PFSK-1 (cell line): Measurements from ENCODE around the gene RPA1.

Experiments used
- FOXP2 ChIP-seq: optimal IDR thresholded peaks from 2 replicates; pipeline ENCODE3; 2011; ENCODE audit warnings: borderline replicate concordance, control low read depth, inconsistent platforms; ENCODE audit not compliant: insufficient read depth; ENCODE audit errors: extremely low read length, extremely low read depth
- POLR2AphosphoS5 ChIP-seq: IDR thresholded peaks from 2 replicates; pipeline ENCODE4 v1.6.1; 2012; ENCODE audit warnings: low read depth, mild to moderate bottlenecking, control low read depth, low read length, moderate library complexity
- SIN3A ChIP-seq: IDR thresholded peaks from 2 replicates; pipeline ENCODE4 v1.6.1; 2012; ENCODE audit warnings: mild to moderate bottlenecking, low read length, moderate library complexity, borderline replicate concordance; ENCODE audit not compliant: insufficient read depth
- TAF1 ChIP-seq: IDR thresholded peaks from 2 replicates; pipeline ENCODE4 v1.6.1; 2012; ENCODE audit warnings: low read length, control low read depth, borderline replicate concordance; ENCODE audit not compliant: insufficient read depth
- TF ChIP-seq, protein P1 (sequence below), 2 experiments: IDR thresholded peaks; 2 replicates each; pipeline versions ENCODE4 v1.6.1 to v1.8.0; 2011 to 2012; ENCODE audit warnings: low read depth in 2 of 2, low read length in 2 of 2, control low read depth in 1 of 2, inconsistent platforms in 1 of 2, mild to moderate bottlenecking in 1 of 2, moderate library complexity in 1 of 2; ENCODE audit not compliant: insufficient read depth in 1 of 2

Gene RPA1

DNA sequence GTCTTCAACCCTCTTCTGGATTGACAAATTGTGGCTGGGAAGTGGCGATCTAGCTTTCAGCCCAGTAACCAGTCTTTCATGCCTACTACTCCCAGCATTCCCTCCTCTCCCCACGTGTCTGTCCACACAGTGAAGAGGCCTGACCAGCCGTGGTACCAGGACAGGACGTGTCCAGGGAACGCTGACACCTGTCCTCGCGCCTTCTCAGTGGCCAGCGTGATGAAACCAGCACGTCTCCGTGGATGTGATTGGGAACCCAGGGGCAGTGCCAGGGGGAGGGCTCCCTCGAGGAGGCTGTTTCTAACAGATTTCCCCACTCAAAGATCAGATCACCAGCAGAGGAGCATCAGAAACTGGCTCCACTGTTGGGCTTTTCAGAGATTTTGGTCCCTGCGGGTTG is 69.1 kb downstream of the RPA1 start:
- no peak for TF ChIP-seq TAF1
- TF ChIP-seq FOXP2, result no peak

DNA sequence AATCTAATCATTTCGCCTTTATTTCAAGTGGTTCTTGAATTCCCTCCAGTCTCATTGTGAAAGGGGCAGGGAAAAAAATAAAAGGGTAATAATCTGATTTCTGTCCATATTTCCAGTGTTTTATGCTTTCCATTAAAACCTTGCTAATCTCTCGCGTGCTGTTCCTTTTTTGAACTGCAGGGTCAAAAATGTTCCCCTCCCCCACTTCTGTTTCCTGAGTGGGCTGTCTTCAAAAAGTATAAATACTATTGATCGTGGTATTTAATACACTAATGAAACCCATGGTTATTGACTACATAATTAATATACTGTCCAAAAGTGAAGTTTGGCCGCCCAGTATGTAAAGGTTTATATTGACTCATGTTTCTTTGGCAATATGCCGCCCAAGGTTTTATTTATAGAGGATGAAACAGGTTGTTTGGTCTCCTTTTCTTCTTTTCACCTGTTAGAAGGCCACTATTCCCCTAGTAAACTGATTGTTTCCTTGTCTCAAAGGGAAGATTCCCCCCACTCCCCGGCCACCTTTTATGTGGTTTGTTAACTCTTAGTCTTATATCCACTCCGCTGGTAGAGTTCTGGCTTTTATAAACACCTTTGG is 69.7 kb downstream of the RPA1 start:
- TF ChIP-seq TAF1, result no peak
- TF ChIP-seq POLR2AphosphoS5, result no peak
- no peak for TF ChIP-seq SIN3A
- TF ChIP-seq, protein P1, sequence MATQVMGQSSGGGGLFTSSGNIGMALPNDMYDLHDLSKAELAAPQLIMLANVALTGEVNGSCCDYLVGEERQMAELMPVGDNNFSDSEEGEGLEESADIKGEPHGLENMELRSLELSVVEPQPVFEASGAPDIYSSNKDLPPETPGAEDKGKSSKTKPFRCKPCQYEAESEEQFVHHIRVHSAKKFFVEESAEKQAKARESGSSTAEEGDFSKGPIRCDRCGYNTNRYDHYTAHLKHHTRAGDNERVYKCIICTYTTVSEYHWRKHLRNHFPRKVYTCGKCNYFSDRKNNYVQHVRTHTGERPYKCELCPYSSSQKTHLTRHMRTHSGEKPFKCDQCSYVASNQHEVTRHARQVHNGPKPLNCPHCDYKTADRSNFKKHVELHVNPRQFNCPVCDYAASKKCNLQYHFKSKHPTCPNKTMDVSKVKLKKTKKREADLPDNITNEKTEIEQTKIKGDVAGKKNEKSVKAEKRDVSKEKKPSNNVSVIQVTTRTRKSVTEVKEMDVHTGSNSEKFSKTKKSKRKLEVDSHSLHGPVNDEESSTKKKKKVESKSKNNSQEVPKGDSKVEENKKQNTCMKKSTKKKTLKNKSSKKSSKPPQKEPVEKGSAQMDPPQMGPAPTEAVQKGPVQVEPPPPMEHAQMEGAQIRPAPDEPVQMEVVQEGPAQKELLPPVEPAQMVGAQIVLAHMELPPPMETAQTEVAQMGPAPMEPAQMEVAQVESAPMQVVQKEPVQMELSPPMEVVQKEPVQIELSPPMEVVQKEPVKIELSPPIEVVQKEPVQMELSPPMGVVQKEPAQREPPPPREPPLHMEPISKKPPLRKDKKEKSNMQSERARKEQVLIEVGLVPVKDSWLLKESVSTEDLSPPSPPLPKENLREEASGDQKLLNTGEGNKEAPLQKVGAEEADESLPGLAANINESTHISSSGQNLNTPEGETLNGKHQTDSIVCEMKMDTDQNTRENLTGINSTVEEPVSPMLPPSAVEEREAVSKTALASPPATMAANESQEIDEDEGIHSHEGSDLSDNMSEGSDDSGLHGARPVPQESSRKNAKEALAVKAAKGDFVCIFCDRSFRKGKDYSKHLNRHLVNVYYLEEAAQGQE (IDR thresholded peaks at IDR 0.05; ENCODE audit: insufficient read depth in 1 of 2, low read depth in 2 of 2, low read length in 2 of 2), result no peak

DNA sequence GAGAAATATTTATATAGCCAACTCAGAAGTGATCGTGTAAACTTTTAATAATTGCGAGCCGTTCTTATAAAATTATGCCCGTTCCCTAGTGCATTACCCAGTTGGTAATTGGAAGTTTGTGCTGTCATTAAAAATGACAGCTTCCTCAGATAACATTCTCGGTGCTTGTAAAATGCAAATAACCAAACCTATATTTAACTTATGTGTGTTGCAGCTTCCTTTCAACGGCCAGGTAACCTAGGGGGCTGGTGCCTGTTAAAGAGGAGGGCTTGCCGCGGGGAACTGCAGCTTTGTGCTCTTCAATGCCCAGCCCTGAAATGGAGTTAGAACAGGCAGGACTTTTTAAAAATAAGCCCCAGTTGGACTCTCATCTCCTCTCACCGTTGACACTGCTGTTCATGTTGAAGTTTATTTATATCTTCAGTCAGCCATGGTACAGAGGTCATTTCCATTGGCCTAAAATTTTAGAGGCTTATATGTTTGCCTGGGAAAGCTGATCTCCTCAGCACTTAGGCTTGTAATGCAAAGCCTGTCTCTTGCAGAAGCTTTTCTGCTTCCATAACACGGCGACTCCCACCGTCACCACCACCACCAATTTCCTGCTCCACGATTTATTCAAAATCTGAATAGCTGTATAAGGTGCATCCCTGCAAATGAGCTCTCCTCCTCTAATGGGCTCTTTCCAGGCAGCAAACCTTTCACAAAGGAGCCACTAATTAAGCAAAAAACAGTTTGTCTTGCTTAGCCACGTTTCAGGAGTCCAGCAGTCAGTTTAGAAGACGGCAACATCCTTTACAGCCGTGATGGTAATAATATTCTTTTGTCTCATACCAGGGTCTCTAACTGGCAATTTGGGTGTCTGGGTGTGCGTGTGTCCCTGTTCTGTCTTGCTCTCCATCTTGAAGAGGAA is 74.7 kb downstream of the RPA1 start:
- TF ChIP-seq FOXP2, result no peak
- TF ChIP-seq, protein P1 (IDR thresholded peaks at IDR 0.05; ENCODE audit: insufficient read depth in 1 of 2, low read depth in 2 of 2, low read length in 2 of 2), result no peak
- no peak for TF ChIP-seq POLR2AphosphoS5
- no peak for TF ChIP-seq TAF1
- no peak for TF ChIP-seq SIN3A

DNA sequence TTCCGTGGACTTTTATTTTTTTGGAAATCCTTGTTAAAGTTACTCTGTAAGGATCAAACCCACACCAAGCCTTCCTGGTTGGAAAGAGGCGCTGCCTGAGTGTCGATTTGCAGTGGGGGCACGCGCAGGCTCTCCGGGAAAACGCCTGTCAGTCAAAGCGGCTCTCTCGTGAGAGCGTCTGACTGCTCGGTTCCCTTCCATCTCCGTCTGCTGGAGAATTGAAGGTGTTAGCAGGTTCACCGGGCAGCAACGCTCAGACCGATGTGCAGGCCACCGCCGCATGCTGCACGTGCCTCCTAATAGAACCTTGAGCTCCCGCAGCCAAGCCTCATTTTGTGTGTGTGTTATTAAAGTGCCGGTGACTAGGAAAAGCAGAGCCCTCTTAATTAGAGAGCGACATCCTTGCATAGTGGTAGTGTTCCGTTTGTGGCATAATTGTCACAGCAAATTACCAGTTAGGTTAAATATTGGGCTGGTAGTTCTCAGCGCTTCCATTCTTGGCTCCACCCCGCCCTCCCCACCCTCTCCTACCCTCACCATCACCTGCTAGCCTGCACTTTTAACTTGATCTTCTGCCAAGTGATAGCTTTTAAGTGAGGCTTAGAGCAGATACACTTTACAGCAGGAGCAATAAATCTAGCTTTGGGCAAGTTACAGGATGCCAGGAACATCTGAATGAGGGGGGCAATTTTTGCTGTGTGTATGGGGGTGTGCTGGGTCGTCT is 75.5 kb downstream of the RPA1 start:
- TF ChIP-seq FOXP2 (no peak), TAF1 (no peak), SIN3A (no peak), POLR2AphosphoS5 (no peak)
- TF ChIP-seq, protein P1 (IDR thresholded peaks at IDR 0.05; ENCODE audit: insufficient read depth in 1 of 2, low read depth in 2 of 2, low read length in 2 of 2), result no peak

DNA sequence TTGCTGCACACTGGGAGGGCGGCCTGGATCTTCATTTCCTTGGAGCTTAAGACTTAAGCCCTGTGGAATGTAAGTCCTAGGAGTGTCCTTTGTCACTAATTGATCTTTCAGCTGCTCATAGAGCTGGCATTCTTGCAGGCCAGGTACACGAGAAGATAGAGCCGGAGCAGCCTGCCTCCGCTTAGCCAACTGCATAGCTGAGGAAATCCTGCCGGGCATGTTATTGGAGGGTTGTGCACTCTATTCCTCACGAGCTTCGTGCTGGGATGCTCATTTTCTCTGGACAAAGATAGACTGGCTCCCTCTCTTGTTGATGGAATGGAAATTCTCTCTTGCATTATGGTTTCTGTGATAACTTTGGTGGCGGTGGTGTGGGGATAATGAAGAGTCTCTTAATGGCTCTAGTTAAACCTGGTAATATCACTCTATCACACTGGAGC is 76.9 kb downstream of the RPA1 start:
- TF ChIP-seq FOXP2 (no peak), POLR2AphosphoS5 (no peak), TAF1 (no peak)
- TF ChIP-seq, protein P1 (IDR thresholded peaks at IDR 0.05; ENCODE audit: insufficient read depth in 1 of 2, low read depth in 2 of 2, low read length in 2 of 2), result no peak
